Endodermal cell (in vitro differentiated cells): ENCODE measurements around the gene BRSK2. TPM values are rescaled to one million over a fixed set of nuclear protein-coding genes. Genes with fewer than 3 reads are reported as not detected.

Experiments
- DNase-seq: peaks from one replicate; pipeline ENCODE4 v3.0.0-alpha.2; 2017
- H3K27ac ChIP-seq: 2 replicates; pipeline ENCODE4 v1.5.1; 2013; ENCODE audit warnings: mild to moderate bottlenecking, low read depth, low read length, moderate library complexity
- H3K27me3 ChIP-seq: 2 replicates; pipeline ENCODE4 v1.6.1; 2013; ENCODE audit warnings: mild to moderate bottlenecking, low read length, moderate library complexity; ENCODE audit not compliant: insufficient read depth, control insufficient read depth, poor library complexity, severe bottlenecking
- H3K36me3 ChIP-seq: 2 replicates; pipeline ENCODE4 v1.7.0; 2013; ENCODE audit warnings: mild to moderate bottlenecking, low read length, moderate library complexity; ENCODE audit not compliant: control insufficient read depth, insufficient read depth
- H3K4me1 ChIP-seq: one replicate; pipeline ENCODE4 v1.7.0; 2013; ENCODE audit warnings: low read length; ENCODE audit not compliant: control insufficient read depth, insufficient read depth
- H3K4me3 ChIP-seq: 2 replicates; pipeline ENCODE4 v1.5.1; 2013; ENCODE audit warnings: mild to moderate bottlenecking, low read length, moderate library complexity
- H3K9ac ChIP-seq: 2 replicates; pipeline ENCODE4 v1.6.1; 2013; ENCODE audit warnings: mild to moderate bottlenecking, low read length, moderate library complexity; ENCODE audit not compliant: poor library complexity, severe bottlenecking; ENCODE audit errors: extremely low read depth
- H3K9me3 ChIP-seq: 2 replicates; pipeline ENCODE4 v1.6.1; 2013; ENCODE audit warnings: mild to moderate bottlenecking, low read length, moderate library complexity; ENCODE audit not compliant: control insufficient read depth
- H3K27ac Mint-ChIP-seq: 2 replicates; pipeline ENCODE4 v1.8.0; 2020; ENCODE audit warnings: mixed read lengths
- H3K27me3 Mint-ChIP-seq: 2 replicates; pipeline ENCODE4 v1.8.0; 2021; ENCODE audit warnings: mild to moderate bottlenecking, mixed read lengths; ENCODE audit not compliant: insufficient read depth
- H3K36me3 Mint-ChIP-seq: 2 replicates; pipeline ENCODE4 v1.8.0; 2020; ENCODE audit warnings: low read depth, mixed read lengths
- H3K4me1 Mint-ChIP-seq: 2 replicates; pipeline ENCODE4 v1.8.0; 2020; ENCODE audit warnings: mixed read lengths
- H3K4me3 Mint-ChIP-seq: 2 replicates; pipeline ENCODE4 v1.8.0; 2020; ENCODE audit warnings: mild to moderate bottlenecking, moderate library complexity, mixed read lengths
- H3K9me3 Mint-ChIP-seq: 2 replicates; pipeline ENCODE4 v1.8.0; 2020; ENCODE audit warnings: mild to moderate bottlenecking, mixed read lengths
- WGBS, 2 experiments: methylation state at CpG; one replicate each; pipeline versions ENCODE4 v1.1.5 to v1.1.7; 2013; ENCODE audit warnings: missing lambda C conversion rate in 2 of 2, mixed read lengths in 1 of 2; ENCODE audit not compliant: insufficient coverage in 1 of 2, insufficient read length in 1 of 2; 5-methylcytosine and 5-hydroxymethylcytosine counted together
- total RNA-seq, 2 donors: library from RNA; stranded (reverse); fragmentation: NEBNext Ultra II Directional in 1 of 2; extraction: Animal tissue kit (Norgen Biotek cat#: 25700) in 1 of 2; gene quantifications; 2 replicates in 1 of 2; 3 replicates in 1 of 2; pipeline ENCODE4 v1.2.1, GENCODE V29; 2021
- TF ChIP-seq, protein P1 (sequence below): fragments of 200-600 bp; sonication (generic); conservative IDR thresholded peaks from 2 replicates; pipeline ENCODE4 v1.5.0; 2021; ENCODE audit warnings: antibody characterized with exemption, mild to moderate bottlenecking

The BRSK2 gene
- total RNA-seq, 2 donors from 2014 or later: 9.4 to 10.3 TPM

- no peak overlapping the region for H3K4me3 Mint-ChIP-seq
- H3K27me3 Mint-ChIP-seq: no peaks in the 10 kb centered on the region
- DNase-seq: no peak
- H3K9me3 Mint-ChIP-seq: no peaks in the 10 kb centered on the region
- TF ChIP-seq, protein P1, sequence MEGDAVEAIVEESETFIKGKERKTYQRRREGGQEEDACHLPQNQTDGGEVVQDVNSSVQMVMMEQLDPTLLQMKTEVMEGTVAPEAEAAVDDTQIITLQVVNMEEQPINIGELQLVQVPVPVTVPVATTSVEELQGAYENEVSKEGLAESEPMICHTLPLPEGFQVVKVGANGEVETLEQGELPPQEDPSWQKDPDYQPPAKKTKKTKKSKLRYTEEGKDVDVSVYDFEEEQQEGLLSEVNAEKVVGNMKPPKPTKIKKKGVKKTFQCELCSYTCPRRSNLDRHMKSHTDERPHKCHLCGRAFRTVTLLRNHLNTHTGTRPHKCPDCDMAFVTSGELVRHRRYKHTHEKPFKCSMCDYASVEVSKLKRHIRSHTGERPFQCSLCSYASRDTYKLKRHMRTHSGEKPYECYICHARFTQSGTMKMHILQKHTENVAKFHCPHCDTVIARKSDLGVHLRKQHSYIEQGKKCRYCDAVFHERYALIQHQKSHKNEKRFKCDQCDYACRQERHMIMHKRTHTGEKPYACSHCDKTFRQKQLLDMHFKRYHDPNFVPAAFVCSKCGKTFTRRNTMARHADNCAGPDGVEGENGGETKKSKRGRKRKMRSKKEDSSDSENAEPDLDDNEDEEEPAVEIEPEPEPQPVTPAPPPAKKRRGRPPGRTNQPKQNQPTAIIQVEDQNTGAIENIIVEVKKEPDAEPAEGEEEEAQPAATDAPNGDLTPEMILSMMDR: no peak
- no peaks in the 10 kb centered on the region for H3K4me1 Mint-ChIP-seq
- WGBS, 2 experiments: 92 to 100% methylated on average over 9 to 23 of the region's 24 CpGs
- Histone ChIP-seq H3K27me3 (no peaks in the 10 kb centered on the region), H3K9ac (no peak overlapping the region), H3K36me3 (no peaks in the 10 kb centered on the region), H3K4me3 (no peak overlapping the region), H3K9me3 (no peaks in the 10 kb centered on the region), H3K4me1 (no peaks in the 10 kb centered on the region), H3K27ac (no peak overlapping the region)
- peaks cover 1% of the 10 kb centered on the region for H3K36me3 Mint-ChIP-seq
- H3K27ac Mint-ChIP-seq: no peak overlapping the region
These were observed 65.5 kb downstream of the BRSK2 start for GRCh38 chr11:1455032-1455762.

- Mint-ChIP-seq H3K27ac (no peak overlapping the region), H3K4me3 (no peak overlapping the region), H3K9me3 (no peaks in the 10 kb centered on the region), H3K36me3 (peaks cover 1% of the 10 kb centered on the region), H3K4me1 (no peaks in the 10 kb centered on the region), H3K27me3 (no peaks in the 10 kb centered on the region)
- WGBS, 2 experiments: 67 to 93% methylated on average over 1 to 5 of the region's 5 CpGs
- H3K4me1 ChIP-seq: no peaks in the 10 kb centered on the region
- no peaks in the 10 kb centered on the region for H3K9me3 ChIP-seq
- H3K27me3 ChIP-seq: no peaks in the 10 kb centered on the region
- no peaks in the 10 kb centered on the region for H3K36me3 ChIP-seq
- TF ChIP-seq, protein P1: no peak
- H3K9ac ChIP-seq: no peak overlapping the region
- H3K27ac ChIP-seq: no peak overlapping the region
- H3K4me3 ChIP-seq: no peak overlapping the region
- no peak for DNase-seq
These were observed 66.0 kb downstream of the BRSK2 start for GRCh38 chr11:1455763-1456060.

DNA sequence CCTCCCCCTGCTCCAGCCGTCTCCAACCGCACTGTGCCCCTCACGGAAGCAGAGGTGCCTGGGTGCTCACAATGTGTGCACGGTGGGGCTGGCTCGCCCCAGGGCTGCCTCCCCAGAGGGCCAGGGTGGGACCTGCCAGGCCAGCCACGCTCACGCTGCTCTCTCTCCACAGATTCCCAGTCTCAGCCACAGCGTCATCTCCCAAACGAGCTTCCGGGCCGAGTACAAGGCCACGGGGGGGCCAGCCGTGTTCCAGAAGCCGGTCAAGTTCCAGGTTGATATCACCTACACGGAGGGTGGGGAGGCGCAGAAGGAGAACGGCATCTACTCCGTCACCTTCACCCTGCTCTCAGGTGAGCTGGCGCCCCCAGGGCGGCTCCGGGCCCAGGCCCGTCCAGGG lies 66.4 kb downstream of the BRSK2 start:
- 91 to 94% methylated on average over 13 to 22 of the region's 22 CpGs for WGBS, 2 experiments
- TF ChIP-seq, protein P1: no peak
- no peaks in the 10 kb centered on the region for H3K27me3 Mint-ChIP-seq
- no peaks in the 10 kb centered on the region for H3K4me1 Mint-ChIP-seq
- no peak overlapping the region for H3K4me3 Mint-ChIP-seq
- no peaks in the 10 kb centered on the region for H3K27me3 ChIP-seq
- H3K36me3 Mint-ChIP-seq: peaks cover 1% of the 10 kb centered on the region
- no peak overlapping the region for H3K4me3 ChIP-seq
- no peaks in the 10 kb centered on the region for H3K9me3 Mint-ChIP-seq
- H3K36me3 ChIP-seq: no peaks in the 10 kb centered on the region
- H3K9ac ChIP-seq: no peak overlapping the region
- no peak overlapping the region for H3K27ac Mint-ChIP-seq
- no peaks in the 10 kb centered on the region for H3K4me1 ChIP-seq
- H3K9me3 ChIP-seq: no peaks in the 10 kb centered on the region
- no peak overlapping the region for H3K27ac ChIP-seq
- DNase-seq: no peak
